A549 (cell line): Measurements from ENCODE around the gene TMEM140. TPM values are rescaled to one million over a fixed set of nuclear protein-coding genes. Genes with fewer than 3 reads are reported as not detected.
A peak's percentile ranks its signal among the peaks of the same experiment; 100 is the strongest.

Source experiments
- ATAC-seq, 2 experiments: fragments of 200-7000 bp in 1 of 2; fragments of >200 bp in 1 of 2; cut with Nextera tagmentation in 1 of 2; cut with Tn5 transposase in 1 of 2; 3 replicates each; pipeline versions ENCODE4 v1.8.0 to v1.9.1; 2018 to 2020; ENCODE audit warnings: mild to moderate bottlenecking in 1 of 2, moderate library complexity in 1 of 2
- CTCF ChIA-PET: fragments of 300-600 bp; sonication (Branson Sonifier 250); formaldehyde crosslinking; extraction: SDS; loops from one replicate; lab custom pipeline; 2021; ENCODE audit warnings: antibody characterized with exemption, inconsistent platforms; lab: Yijun Ruan, JAX
- POLR2A ChIA-PET: fragments of 350-600 bp; formaldehyde crosslinking; extraction: SDS; loops from one replicate; lab custom pipeline; 2021; ENCODE audit warnings: antibody characterized with exemption, inconsistent platforms; lab: Yijun Ruan, JAX
- DNase-seq, 2 experiments: peaks; one replicate each; pipeline versions ENCODE4 v3.0.0 to v3.0.0-alpha.2; 2011 to 2016; ENCODE audit warnings: low read depth in 1 of 2, low spot score in 1 of 2
- FAIRE-seq: peaks from 2 replicates; lab custom pipeline; 2011; peaks lifted over from hg19 to GRCh38; lab: Jason Lieb, UNC
- H3K27ac ChIP-seq, 2 experiments: fragments of >200 bp; sonication (Bioruptor Twin); formaldehyde crosslinking; 3 replicates each; pipeline ENCODE4 v1.5.1; 2016 to 2017
- H3K4me1 ChIP-seq: fragments of >200 bp; sonication (Bioruptor Twin); formaldehyde crosslinking; 3 replicates; pipeline ENCODE4 v1.6.1; 2016
- H3K4me2 ChIP-seq: fragments of >200 bp; sonication (Bioruptor Twin); formaldehyde crosslinking; 3 replicates; pipeline ENCODE4 v1.6.1; 2016
- H3K4me3 ChIP-seq: fragments of >200 bp; sonication (Bioruptor Twin); formaldehyde crosslinking; 3 replicates; pipeline ENCODE4 v1.5.1; 2016
- H3K9me3 ChIP-seq: fragments of >200 bp; sonication (Bioruptor Twin); formaldehyde crosslinking; 3 replicates; pipeline ENCODE4 v1.6.1; 2016
- BCL3 ChIP-seq: fragments of >200 bp; sonication (Bioruptor Twin); formaldehyde crosslinking; IDR thresholded peaks from 3 replicates; pipeline ENCODE4 v1.6.1; 2016
- EP300 ChIP-seq, 2 experiments: fragments of >200 bp; sonication (Bioruptor Twin); formaldehyde crosslinking; IDR thresholded peaks; 2 replicates in 1 of 2; 3 replicates in 1 of 2; pipeline ENCODE4 v1.6.1; 2016 to 2017
- ESRRA ChIP-seq: fragments of 150-350 bp; IDR thresholded peaks from 2 replicates; pipeline ENCODE4 v1.6.1; 2014; ENCODE audit warnings: mild to moderate bottlenecking, low read length, borderline replicate concordance
- FOSB ChIP-seq: fragments of 250-450 bp; sonication (Bioruptor Pico); IDR thresholded peaks from 2 replicates; pipeline ENCODE4 v1.5.0; 2020; ENCODE audit warnings: mild to moderate bottlenecking, moderate library complexity
- GATA3 ChIP-seq: IDR thresholded peaks from 2 replicates; pipeline ENCODE4 v1.6.1; 2012; ENCODE audit warnings: borderline replicate concordance
- HDAC2 ChIP-seq: fragments of 200-600 bp; sonication (generic); IDR thresholded peaks from 2 replicates; pipeline ENCODE4 v1.6.1; 2016
- HOXB5 ChIP-seq: fragments of 250-450 bp; sonication (Bioruptor Pico); IDR thresholded peaks from 2 replicates; pipeline ENCODE4 v1.5.0; 2020; ENCODE audit warnings: mild to moderate bottlenecking, moderate library complexity
- JUN ChIP-seq, 2 experiments: fragments of >200 bp; sonication (Bioruptor Twin); formaldehyde crosslinking; IDR thresholded peaks; 2 replicates in 1 of 2; 3 replicates in 1 of 2; pipeline ENCODE4 v1.6.1; 2016 to 2017
- JUNB ChIP-seq: fragments of >200 bp; sonication (Bioruptor Twin); formaldehyde crosslinking; IDR thresholded peaks from 2 replicates; pipeline ENCODE4 v1.6.1; 2016
- MAX ChIP-seq: IDR thresholded peaks from 2 replicates; pipeline ENCODE4 v1.6.1; 2012
- MYC ChIP-seq: IDR thresholded peaks from 2 replicates; pipeline ENCODE4 v1.6.1; 2012; ENCODE audit warnings: mild to moderate bottlenecking, inconsistent platforms, low read length, improper control_type of control experiment, borderline replicate concordance
- NFE2L2 ChIP-seq: fragments of 150-350 bp; conservative IDR thresholded peaks from 2 replicates; pipeline ENCODE4 v1.6.1; 2014; ENCODE audit warnings: low read length
- NR3C1 ChIP-seq: fragments of >200 bp; sonication (Bioruptor Twin); formaldehyde crosslinking; IDR thresholded peaks from 3 replicates; pipeline ENCODE4 v1.6.1; 2017
- PHF8 ChIP-seq: fragments of 200-600 bp; sonication (generic); IDR thresholded peaks from 2 replicates; pipeline ENCODE4 v1.6.1; 2016; ENCODE audit warnings: low read depth, mild to moderate bottlenecking, antibody characterized with exemption, moderate library complexity, borderline replicate concordance
- RNF2 ChIP-seq: fragments of 200-600 bp; sonication (generic); IDR thresholded peaks from 2 replicates; pipeline ENCODE4 v1.6.1; 2016; ENCODE audit warnings: low read depth, mild to moderate bottlenecking, antibody characterized with exemption, moderate library complexity, borderline replicate concordance
- SMC3 ChIP-seq: fragments of >200 bp; sonication (Bioruptor Twin); formaldehyde crosslinking; IDR thresholded peaks from 3 replicates; pipeline ENCODE4 v1.6.1; 2018; ENCODE audit warnings: inconsistent platforms
- TFCP2L1 ChIP-seq: fragments of 250-450 bp; sonication (Bioruptor Pico); IDR thresholded peaks from 2 replicates; pipeline ENCODE4 v1.5.0; 2021; ENCODE audit warnings: mild to moderate bottlenecking
- TP53 ChIP-seq: fragments of 250-450 bp; sonication (Bioruptor Pico); IDR thresholded peaks from 2 replicates; pipeline ENCODE4 v1.5.0; 2021; ENCODE audit warnings: mild to moderate bottlenecking, moderate library complexity
- WGBS: methylation state at CpG from one replicate; pipeline ENCODE4 v1.1.6; 2017; ENCODE audit errors: missing lambda C conversion rate; 5-methylcytosine and 5-hydroxymethylcytosine counted together
- polyA plus RNA-seq, 4 experiments: library from polyadenylated mRNA; depleted of rRNA in 3 of 4; stranded (reverse); fragments of >200 nt; fragmentation: RNase III in 1 of 4; extraction: RNeasy Plus Mini Kit Qiagen cat#74134 plus additional on column Dnase treatment in 1 of 4; gene quantifications; 2 replicates in 3 of 4; 3 replicates in 1 of 4; pipeline ENCODE4 v1.2.3, GENCODE V29; 2011 to 2017
- TF ChIP-seq, protein P1 (sequence below): fragments of >200 bp; sonication (Bioruptor Twin); formaldehyde crosslinking; IDR thresholded peaks from 3 replicates; pipeline ENCODE4 v1.5.1; 2016
- TF ChIP-seq, protein P2 (sequence below): fragments of >200 bp; sonication (Bioruptor Twin); formaldehyde crosslinking; IDR thresholded peaks from 2 replicates; pipeline ENCODE4 v1.6.1; 2016
- TF ChIP-seq, protein P3 (sequence below): fragments of 200-600 bp; sonication (generic); IDR thresholded peaks from 2 replicates; pipeline ENCODE4 v1.6.1; 2016; ENCODE audit warnings: antibody characterized with exemption, mild to moderate bottlenecking, moderate library complexity
- TF ChIP-seq, protein P4 (sequence below): fragments of 450-650 bp; IDR thresholded peaks from 2 replicates; pipeline ENCODE4 v1.6.1; 2014; ENCODE audit warnings: antibody characterized with exemption

The TMEM140 gene
- polyA plus RNA-seq, 2 of the 4 experiments (the other 2 are of a cell fraction), result 0.72 to 0.87 TPM

DNA sequence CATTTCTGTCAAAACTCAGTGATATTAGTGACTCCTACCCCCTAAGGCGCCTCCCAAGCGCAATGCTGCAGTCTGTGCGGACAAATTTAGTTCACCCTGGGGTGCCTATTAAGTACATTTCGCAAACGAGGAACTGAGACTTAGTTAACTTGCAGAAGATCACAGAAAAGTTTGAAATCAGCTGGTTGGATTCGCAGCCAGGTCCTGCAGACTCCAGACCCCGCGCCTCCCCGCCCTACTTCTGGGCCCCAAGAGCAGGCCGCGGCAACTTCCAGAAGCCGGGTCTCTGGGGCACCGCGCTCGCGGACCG lies 22.0 kb downstream of the TMEM140 start:
- ChIA-PET POLR2A (interaction anchor here (0.9 to 1.8 kb wide), 2 partner anchors 22 to 183 kb away, joined by 4 to 7 read pairs; partner anchors contain the start of genes AGBL3 and TMEM140), CTCF (interaction anchor here (0.9 to 4.0 kb wide), 17 partner anchors 11 to 524 kb away, joined by 3 to 31 read pairs (median 5); partner anchors contain the start of genes AGBL3 and TMEM140)

DNA sequence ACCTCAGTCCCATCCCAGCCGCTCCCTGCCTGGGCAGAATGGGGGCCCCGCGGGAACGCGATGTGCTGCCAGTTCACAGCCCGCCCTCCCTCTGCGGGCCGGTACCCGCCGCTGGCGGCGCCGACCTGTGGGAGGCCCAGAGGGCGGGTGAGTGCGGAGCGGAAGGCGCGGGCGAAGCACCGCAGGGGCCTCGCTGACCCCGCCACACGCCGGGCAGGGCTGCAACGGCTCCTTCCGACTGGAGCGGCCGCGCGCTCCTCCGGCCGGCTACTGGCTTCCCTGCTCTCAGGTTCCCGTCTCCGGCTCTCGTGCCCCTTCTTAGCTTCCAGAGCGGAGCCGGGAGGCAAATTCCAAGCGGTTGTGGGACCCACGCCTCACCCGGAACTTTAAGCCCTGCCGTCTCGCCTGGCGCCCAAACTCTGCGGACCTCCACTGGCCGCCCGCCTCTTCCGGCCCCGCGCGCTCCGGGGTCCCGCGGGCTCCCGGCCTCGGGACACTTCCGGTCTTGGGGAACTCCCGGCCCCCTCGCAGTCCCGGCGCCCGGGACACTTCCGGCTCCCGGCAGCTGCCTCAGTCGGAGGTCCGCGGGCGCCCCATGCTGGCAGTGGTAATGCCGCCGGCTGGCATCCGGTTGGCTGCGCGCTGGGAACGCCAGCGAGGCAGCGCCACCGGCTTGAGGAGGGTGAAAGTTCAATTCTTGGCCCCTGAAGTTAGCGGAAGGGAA lies 22.6 kb downstream of the TMEM140 start, which contains the start of gene CYREN:
Gene CYREN (minus strand): TSS at position 434 of the 724 bp plus-strand sequence. CDS start 1,785 bp downstream, outside the sequence.
- peak; percentile 93 to 97 for DNase-seq
- H3K4me1 ChIP-seq, result peaks cover 25% of the 10 kb centered on the region
- peak within 1 kb of the TSS; percentile 96 to 99 for H3K27ac ChIP-seq
- no peak for FAIRE-seq
- ChIA-PET POLR2A (interaction anchor here (0.7 to 1.8 kb wide), 9 partner anchors 10 to 481 kb away, joined by 3 to 8 read pairs (median 4); partner anchors contain the start of genes AGBL3 and WDR91), CTCF (interaction anchor here (0.9 to 4.0 kb wide), 23 partner anchors 10 to 540 kb away, joined by 3 to 31 read pairs (median 5); partner anchors contain the start of genes AGBL3 and TMEM140)
- no peaks in the 10 kb centered on the region for H3K9me3 ChIP-seq
- H3K4me2 ChIP-seq, result peak within 1 kb of the TSS; percentile 94
- 1% methylated on average over 20 of the region's 77 CpGs for WGBS
- ATAC-seq, result peak; percentile 93 to 95
- peak within 1 kb of the TSS; percentile 87 for H3K4me3 ChIP-seq
- TF ChIP-seq MYC (peak; percentile 63; the same call in 1 of the 2 replicates), BCL3 (peak; percentile 75; the same call in 2 of the 3 replicates), NR3C1 (no peak), MAX (peak; percentile 84; the same call in 1 of the 2 replicates), SMC3 (peak; percentile 75), FOSB (no peak), HDAC2 (no peak), PHF8 (no peak), JUN (IDR thresholded peaks at IDR 0.05) (peak; percentile 62 to 94; a peak in 4 of 5 replicates), HOXB5 (CRISPR knock-in tag) (0 out of 2 replicates have a peak, but pooled peaks have one; percentile 48), ESRRA (0 out of 2 replicates have a peak, but pooled peaks have one; percentile 41)
- TF ChIP-seq, protein P1, sequence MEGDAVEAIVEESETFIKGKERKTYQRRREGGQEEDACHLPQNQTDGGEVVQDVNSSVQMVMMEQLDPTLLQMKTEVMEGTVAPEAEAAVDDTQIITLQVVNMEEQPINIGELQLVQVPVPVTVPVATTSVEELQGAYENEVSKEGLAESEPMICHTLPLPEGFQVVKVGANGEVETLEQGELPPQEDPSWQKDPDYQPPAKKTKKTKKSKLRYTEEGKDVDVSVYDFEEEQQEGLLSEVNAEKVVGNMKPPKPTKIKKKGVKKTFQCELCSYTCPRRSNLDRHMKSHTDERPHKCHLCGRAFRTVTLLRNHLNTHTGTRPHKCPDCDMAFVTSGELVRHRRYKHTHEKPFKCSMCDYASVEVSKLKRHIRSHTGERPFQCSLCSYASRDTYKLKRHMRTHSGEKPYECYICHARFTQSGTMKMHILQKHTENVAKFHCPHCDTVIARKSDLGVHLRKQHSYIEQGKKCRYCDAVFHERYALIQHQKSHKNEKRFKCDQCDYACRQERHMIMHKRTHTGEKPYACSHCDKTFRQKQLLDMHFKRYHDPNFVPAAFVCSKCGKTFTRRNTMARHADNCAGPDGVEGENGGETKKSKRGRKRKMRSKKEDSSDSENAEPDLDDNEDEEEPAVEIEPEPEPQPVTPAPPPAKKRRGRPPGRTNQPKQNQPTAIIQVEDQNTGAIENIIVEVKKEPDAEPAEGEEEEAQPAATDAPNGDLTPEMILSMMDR, result peak; percentile 84

More for the DNA sequence above, 22.0 kb downstream of the TMEM140 start:
- H3K4me2 ChIP-seq, result peak overlapping the region; percentile 94
- ATAC-seq, result no peak
- no peaks in the 10 kb centered on the region for H3K9me3 ChIP-seq
- no peak for DNase-seq
- peak overlapping the region; percentile 87 for H3K4me3 ChIP-seq
- H3K4me1 ChIP-seq, result peaks cover 25% of the 10 kb centered on the region
- 5% methylated on average over 11 of the region's 17 CpGs for WGBS
- no peak for FAIRE-seq
- H3K27ac ChIP-seq, result peak overlapping the region; percentile 96 to 99
- TF ChIP-seq MAX (no peak), HDAC2 (no peak), GATA3 (no peak), RNF2 (no peak), EP300 (IDR thresholded peaks at IDR 0.05) (no peak), JUNB (no peak), NFE2L2 (no peak), TFCP2L1 (CRISPR knock-in tag) (no peak), PHF8 (no peak), TP53 (CRISPR knock-in tag) (no peak)
- TF ChIP-seq, protein P2, sequence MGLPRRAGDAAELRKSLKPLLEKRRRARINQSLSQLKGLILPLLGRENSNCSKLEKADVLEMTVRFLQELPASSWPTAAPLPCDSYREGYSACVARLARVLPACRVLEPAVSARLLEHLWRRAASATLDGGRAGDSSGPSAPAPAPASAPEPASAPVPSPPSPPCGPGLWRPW, result no peak
- TF ChIP-seq, protein P3, sequence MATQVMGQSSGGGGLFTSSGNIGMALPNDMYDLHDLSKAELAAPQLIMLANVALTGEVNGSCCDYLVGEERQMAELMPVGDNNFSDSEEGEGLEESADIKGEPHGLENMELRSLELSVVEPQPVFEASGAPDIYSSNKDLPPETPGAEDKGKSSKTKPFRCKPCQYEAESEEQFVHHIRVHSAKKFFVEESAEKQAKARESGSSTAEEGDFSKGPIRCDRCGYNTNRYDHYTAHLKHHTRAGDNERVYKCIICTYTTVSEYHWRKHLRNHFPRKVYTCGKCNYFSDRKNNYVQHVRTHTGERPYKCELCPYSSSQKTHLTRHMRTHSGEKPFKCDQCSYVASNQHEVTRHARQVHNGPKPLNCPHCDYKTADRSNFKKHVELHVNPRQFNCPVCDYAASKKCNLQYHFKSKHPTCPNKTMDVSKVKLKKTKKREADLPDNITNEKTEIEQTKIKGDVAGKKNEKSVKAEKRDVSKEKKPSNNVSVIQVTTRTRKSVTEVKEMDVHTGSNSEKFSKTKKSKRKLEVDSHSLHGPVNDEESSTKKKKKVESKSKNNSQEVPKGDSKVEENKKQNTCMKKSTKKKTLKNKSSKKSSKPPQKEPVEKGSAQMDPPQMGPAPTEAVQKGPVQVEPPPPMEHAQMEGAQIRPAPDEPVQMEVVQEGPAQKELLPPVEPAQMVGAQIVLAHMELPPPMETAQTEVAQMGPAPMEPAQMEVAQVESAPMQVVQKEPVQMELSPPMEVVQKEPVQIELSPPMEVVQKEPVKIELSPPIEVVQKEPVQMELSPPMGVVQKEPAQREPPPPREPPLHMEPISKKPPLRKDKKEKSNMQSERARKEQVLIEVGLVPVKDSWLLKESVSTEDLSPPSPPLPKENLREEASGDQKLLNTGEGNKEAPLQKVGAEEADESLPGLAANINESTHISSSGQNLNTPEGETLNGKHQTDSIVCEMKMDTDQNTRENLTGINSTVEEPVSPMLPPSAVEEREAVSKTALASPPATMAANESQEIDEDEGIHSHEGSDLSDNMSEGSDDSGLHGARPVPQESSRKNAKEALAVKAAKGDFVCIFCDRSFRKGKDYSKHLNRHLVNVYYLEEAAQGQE, result no peak
- TF ChIP-seq, protein P4, sequence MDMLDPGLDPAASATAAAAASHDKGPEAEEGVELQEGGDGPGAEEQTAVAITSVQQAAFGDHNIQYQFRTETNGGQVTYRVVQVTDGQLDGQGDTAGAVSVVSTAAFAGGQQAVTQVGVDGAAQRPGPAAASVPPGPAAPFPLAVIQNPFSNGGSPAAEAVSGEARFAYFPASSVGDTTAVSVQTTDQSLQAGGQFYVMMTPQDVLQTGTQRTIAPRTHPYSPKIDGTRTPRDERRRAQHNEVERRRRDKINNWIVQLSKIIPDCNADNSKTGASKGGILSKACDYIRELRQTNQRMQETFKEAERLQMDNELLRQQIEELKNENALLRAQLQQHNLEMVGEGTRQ, result no peak
- TF ChIP-seq, protein P1, result no peak
- TF ChIP-seq, all 56 proteins: peak for 0
